A549 treated with Mapracorat at 1 μM for 4 hours (cell line): ENCODE measurements around the gene BCL2L13. TPM values are rescaled to one million over a fixed set of nuclear protein-coding genes. Genes with fewer than 3 reads are reported as not detected.

Experiments used
- total RNA-seq: library from RNA; stranded (reverse); fragments of 200-300 nt; extraction: Qiagen RNA extraction; gene quantifications from 5 replicates; pipeline ENCODE4 v1.2.3, GENCODE V29; 2022

The BCL2L13 gene
- total RNA-seq = 25.5 to 35.0 TPM (median 32.2 TPM) in 5 replicates

GRCh38 chr22:17638432-17639246 is at the start of gene BCL2L13:
Gene BCL2L13 (plus strand): TSS chr22:17638757. CDS start chr22:17655712, 16,955 bp downstream.

GRCh38 chr22:17628406-17629172 is 10.0 kb upstream of the BCL2L13 start, which contains the start of gene ATP6V1E1:
Gene ATP6V1E1 (minus strand): TSS chr22:17628749. CDS start chr22:17628635, 114 bp downstream.

GRCh38 chr22:17774206-17774925 is 135.8 kb downstream of the BCL2L13 start, which contains the start of gene BID:
Gene BID (minus strand): TSS chr22:17774469. CDS start chr22:17750116, 24,353 bp downstream.

Other genes starting within 250 kb of the BCL2L13 start
- 0.13 to 0.45 TPM (median 0.29 TPM) in 5 replicates for gene SLC25A18, start 75.3 kb upstream of the BCL2L13 start, total RNA-seq
- 114 to 134 TPM (median 121 TPM) in 5 replicates for gene ATP6V1E1, start 10.0 kb upstream of the BCL2L13 start, total RNA-seq
- 54.0 to 88.5 TPM (median 75.5 TPM) in 5 replicates for gene BID, start 135.7 kb downstream of the BCL2L13 start, total RNA-seq